Esophagus muscularis mucosa (tissue), 4 donors: Measurements from ENCODE around the gene NEK8. TPM values are rescaled to one million over a fixed set of nuclear protein-coding genes. Genes with fewer than 3 reads are reported as not detected.
"Not testable (repeated sequence)": the region's sequence is repeated elsewhere in the genome, so short reads cannot be mapped to it uniquely, and the experiment has no call there.

Experiments
- DNase-seq: peaks from one replicate; pipeline ENCODE4 v3.0.0-alpha.2; 2017; ENCODE audit errors: extremely low spot score
- H3K27ac ChIP-seq, 4 donors: fragments of 200-600 bp; sonication (generic); replicated peaks in 1 of 4; 1 replicate in 3 of 4; 2 replicates in 1 of 4; pipeline ENCODE4 v1.5.1; 2016 to 2019; ENCODE audit warnings: mild to moderate bottlenecking in 1 of 4
- H3K27me3 ChIP-seq, 4 donors: fragments of 200-600 bp; sonication (generic); one replicate each; pipeline versions ENCODE4 v1.5.1 to v1.6.0; 2016 to 2019
- H3K36me3 ChIP-seq, 4 donors: fragments of 200-600 bp; sonication (generic); one replicate each; pipeline ENCODE4 v1.5.1; 2016 to 2019
- H3K4me1 ChIP-seq, 4 donors: fragments of 200-600 bp; sonication (generic); one replicate each; pipeline ENCODE4 v1.5.1; 2016 to 2019
- H3K4me3 ChIP-seq, 4 donors: fragments of 200-600 bp; sonication (generic); 1 replicate in 2 of 4; 2 replicates in 2 of 4; pipeline ENCODE4 v1.5.1; 2016 to 2019; ENCODE audit warnings: mild to moderate bottlenecking in 4 of 4, moderate library complexity in 1 of 4
- H3K9me3 ChIP-seq, 4 donors: fragments of 200-600 bp; sonication (generic); 1 replicate in 3 of 4; 2 replicates in 1 of 4; pipeline ENCODE4 v1.5.1; 2016 to 2019
- EP300 ChIP-seq: sonication (generic); formaldehyde crosslinking; IDR thresholded peaks from one replicate; pipeline ENCODE4 v1.6.1; 2017; ENCODE audit warnings: antibody characterized with exemption
- POLR2A ChIP-seq: fragments of 450-650 bp; IDR thresholded peaks from one replicate; pipeline ENCODE4 v1.6.1; 2017; ENCODE audit warnings: antibody characterized with exemption, moderate library complexity, mild to moderate bottlenecking, low read depth
- POLR2AphosphoS5 ChIP-seq, 2 donors: sonication (generic); formaldehyde crosslinking; IDR thresholded peaks; one replicate each; pipeline ENCODE4 v1.6.1; 2017; ENCODE audit warnings: antibody characterized with exemption in 2 of 2
- WGBS: methylation state at CpG from one replicate; pipeline ENCODE4 v1.1.5; 2018; 5-methylcytosine and 5-hydroxymethylcytosine counted together
- intact Hi-C: fragments of 100-400 bp; cut with DNase I; formaldehyde crosslinking; loops from one replicate; pipeline ENCODE4 v1.15.1; 2023
- total RNA-seq, 4 donors: library from RNA; depleted of rRNA; stranded (reverse); fragments of >200 nt; gene quantifications; one replicate each; pipeline versions ENCODE4 v1.1.0 to v1.2.1, GENCODE V29; 2016
- TF ChIP-seq, protein P1 (sequence below), 3 experiments: fragments of 200-600 bp in 2 of 3; fragments of 450-650 bp in 1 of 3; sonication (generic) in 2 of 3; IDR thresholded peaks; one replicate each; pipeline ENCODE4 v1.5.1; 2017 to 2019; ENCODE audit warnings: antibody characterized with exemption in 3 of 3, mild to moderate bottlenecking in 2 of 3, moderate library complexity in 1 of 3

NEK8 gene
- total RNA-seq, 4 donors from 2014 or later, result 0.83 to 2.1 (median 1.6) TPM

DNA sequence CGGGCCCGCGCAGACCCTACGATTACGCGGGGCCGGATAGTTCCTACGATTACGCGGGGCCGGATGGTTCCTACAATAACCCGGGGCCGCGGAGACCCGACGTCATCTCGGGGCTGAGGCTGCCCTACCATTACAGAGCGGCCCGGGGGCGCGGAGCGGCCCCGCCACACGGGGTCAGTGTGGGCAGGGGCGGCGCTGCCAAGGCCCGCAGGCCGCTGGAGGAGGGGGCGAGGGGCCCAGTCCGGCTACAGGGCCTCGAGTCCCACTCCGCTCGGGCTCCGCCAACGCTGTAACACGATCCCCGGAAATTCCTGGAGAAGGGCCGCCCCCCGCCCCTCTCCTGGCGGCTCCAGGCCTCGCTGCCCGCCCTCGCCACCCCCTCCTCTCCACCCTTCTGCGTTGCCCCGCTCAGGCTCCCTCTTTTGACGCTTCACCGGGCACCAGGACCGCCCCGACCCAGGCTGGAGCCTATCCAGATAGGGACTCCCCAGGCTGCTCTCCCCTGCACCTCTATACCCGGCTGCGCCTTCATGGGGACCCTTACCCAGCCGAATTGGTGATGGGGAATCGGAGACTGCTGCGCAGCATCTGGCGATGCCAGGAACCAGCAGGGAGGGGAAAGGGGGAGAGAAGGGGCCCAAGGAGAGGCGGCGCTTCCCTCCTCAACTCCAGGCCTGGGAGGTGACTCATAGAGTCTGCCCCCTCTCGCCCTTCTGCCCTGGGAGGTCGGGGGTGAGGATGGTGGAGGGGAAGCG lies 10.8 kb upstream of the NEK8 start, which contains the start of gene RAB34:
RAB34 (minus strand) TSS at position 291 of the 755 bp plus-strand sequence. CDS start 602 bp downstream, outside the sequence.
- 27% methylated on average over 14 of the region's 60 CpGs for WGBS
- intact Hi-C loops, result no loop called here
- Histone ChIP-seq H3K4me1 (peaks cover 50 to 65% (median 62%) of the 10 kb centered on the region in 4 donors), H3K4me3 (peak within 1 kb of the TSS; percentile 68 to 83 (median 76)), H3K9me3 (no peaks in the 10 kb centered on the region), H3K27me3 (no peaks in the 10 kb centered on the region), H3K36me3 (peaks cover 20 to 50% (median 39%) of the 10 kb centered on the region in 4 donors), H3K27ac (peak within 1 kb of the TSS; percentile 88 to 97 (median 90))
- TF ChIP-seq POLR2A, result peak; percentile 5
- TF ChIP-seq EP300, result no peak
- TF ChIP-seq, protein P1, sequence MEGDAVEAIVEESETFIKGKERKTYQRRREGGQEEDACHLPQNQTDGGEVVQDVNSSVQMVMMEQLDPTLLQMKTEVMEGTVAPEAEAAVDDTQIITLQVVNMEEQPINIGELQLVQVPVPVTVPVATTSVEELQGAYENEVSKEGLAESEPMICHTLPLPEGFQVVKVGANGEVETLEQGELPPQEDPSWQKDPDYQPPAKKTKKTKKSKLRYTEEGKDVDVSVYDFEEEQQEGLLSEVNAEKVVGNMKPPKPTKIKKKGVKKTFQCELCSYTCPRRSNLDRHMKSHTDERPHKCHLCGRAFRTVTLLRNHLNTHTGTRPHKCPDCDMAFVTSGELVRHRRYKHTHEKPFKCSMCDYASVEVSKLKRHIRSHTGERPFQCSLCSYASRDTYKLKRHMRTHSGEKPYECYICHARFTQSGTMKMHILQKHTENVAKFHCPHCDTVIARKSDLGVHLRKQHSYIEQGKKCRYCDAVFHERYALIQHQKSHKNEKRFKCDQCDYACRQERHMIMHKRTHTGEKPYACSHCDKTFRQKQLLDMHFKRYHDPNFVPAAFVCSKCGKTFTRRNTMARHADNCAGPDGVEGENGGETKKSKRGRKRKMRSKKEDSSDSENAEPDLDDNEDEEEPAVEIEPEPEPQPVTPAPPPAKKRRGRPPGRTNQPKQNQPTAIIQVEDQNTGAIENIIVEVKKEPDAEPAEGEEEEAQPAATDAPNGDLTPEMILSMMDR (IDR thresholded peaks at IDR 0.05), result peak; percentile 32 to 34 (median 33)
- TF ChIP-seq POLR2AphosphoS5 (IDR thresholded peaks at IDR 0.05), result peak; percentile 44 to 82
- peak; percentile 95 for DNase-seq

DNA sequence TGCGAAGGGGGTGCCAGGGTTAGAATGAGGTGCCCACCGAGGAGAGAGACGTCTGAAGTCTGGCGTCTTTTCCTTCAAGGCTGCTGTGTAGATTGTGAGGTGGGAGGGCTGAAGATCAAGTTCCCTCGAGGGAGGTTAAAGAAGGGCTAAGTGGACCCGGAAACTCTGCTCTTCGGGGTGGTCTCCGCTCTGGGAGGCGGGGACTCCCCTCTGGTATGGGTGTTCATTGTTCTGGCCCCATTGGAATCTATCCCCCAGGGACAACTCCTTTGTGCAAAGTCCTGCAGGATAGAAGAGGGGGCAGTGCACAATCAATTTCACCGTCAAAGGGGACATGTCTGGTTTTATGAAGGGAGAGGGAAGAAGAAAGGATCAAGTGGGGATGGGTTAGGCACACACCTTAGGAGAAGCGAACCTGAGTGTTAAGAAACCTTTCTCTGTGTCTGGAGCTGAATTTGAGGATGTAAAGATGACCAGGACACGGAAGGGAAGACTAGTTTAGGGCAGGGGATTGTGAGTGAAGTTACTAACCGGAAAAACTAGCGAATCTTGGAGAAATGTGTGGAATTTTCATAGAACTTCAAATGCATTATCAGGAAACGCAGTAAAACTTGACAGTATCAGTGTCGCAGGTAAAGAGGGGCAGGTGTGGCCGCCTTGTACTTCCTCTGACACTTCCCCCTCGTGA lies 10.1 kb upstream of the NEK8 start:
- Histone ChIP-seq H3K27me3 (no peaks in the 10 kb centered on the region), H3K4me1 (peaks cover 50 to 72% (median 63%) of the 10 kb centered on the region in 4 donors), H3K27ac (peak overlapping the region; percentile 88 to 97 (median 90)), H3K36me3 (peaks cover 27 to 50% (median 45%) of the 10 kb centered on the region in 4 donors), H3K9me3 (no peaks in the 10 kb centered on the region), H3K4me3 (peak overlapping the region; percentile 68 to 95 (median 76))
- WGBS, result 37% methylated on average over 18 of the region's 18 CpGs
- intact Hi-C loops, result no loop called here
- no peak for DNase-seq
- TF ChIP-seq POLR2A, result no peak
- TF ChIP-seq, protein P1 (IDR thresholded peaks at IDR 0.05), result no peak
- TF ChIP-seq EP300, result no peak
- TF ChIP-seq POLR2AphosphoS5 (IDR thresholded peaks at IDR 0.05), result no peak

DNA sequence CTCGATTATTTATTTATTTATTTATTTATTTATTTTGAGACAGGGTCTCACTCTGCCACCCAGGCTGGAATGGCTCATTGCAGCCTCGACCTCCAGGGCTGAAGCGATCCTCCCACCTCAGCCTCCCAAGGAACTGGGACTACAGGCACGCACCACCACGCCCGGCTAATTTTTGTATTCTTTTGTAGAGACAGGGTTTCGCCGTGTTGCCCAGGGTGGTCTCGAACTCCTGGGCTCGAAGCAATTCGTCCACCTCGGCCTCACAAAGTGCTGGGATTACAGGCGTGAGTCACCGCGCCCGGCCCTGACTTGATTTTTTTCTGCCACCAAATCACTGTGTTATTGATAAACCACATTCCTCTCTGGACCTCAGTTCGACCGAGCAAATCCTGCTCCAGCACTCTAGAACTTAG lies 9.6 kb upstream of the NEK8 start:
- Histone ChIP-seq H3K36me3 (peaks cover 33 to 50% (median 46%) of the 10 kb centered on the region in 4 donors), H3K27me3 (no peaks in the 10 kb centered on the region), H3K4me3 (peak overlapping the region; percentile 67 to 95 (median 76)), H3K9me3 (no peaks in the 10 kb centered on the region), H3K27ac (peak overlapping the region; percentile 88 to 97 (median 90)), H3K4me1 (peaks cover 50 to 72% (median 63%) of the 10 kb centered on the region in 4 donors)
- TF ChIP-seq POLR2AphosphoS5 (IDR thresholded peaks at IDR 0.05) (no peak), POLR2A (no peak), EP300 (no peak)
- TF ChIP-seq, protein P1 (IDR thresholded peaks at IDR 0.05), result no peak
- intact Hi-C loops, result no loop called here
- 36% methylated on average over 18 of the region's 18 CpGs for WGBS
- no peak for DNase-seq

DNA sequence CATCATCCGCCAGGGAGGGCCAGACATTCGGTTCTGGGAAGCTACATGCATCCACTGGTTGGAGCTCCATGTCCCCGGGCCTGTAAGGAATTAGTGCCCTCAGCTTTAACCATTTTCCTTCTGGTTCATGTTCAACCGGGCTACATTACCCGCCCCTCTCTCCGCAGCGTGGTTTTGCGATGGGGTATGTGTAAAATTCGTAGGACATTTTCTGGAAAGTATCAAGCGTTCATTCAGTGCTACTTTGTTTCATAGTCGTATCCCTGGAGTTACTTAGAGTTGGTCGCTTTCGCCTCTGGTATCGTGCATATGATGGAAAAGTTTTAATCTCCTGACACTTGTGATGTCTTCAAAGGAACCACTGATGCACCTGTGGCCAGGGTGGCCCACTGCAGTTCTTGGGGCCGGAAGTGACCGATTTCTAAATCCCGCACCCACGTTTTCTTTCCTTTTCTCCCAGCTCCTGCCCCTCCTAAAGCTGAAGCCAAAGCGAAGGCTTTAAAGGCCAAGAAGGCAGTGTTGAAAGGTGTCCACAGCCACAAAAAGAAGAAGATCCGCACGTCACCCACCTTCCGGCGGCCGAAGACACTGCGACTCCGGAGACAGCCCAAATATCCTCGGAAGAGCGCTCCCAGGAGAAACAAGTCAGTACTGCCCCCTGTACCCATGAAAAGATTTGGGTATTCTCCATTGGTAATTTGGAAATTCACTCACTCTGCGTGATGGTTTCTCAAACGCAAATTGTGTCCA lies 8.2 kb upstream of the NEK8 start:
- no peak for TF ChIP-seq POLR2AphosphoS5 (IDR thresholded peaks at IDR 0.05)
- TF ChIP-seq, protein P1 (IDR thresholded peaks at IDR 0.05), result no peak
- no peak for TF ChIP-seq EP300
- TF ChIP-seq POLR2A, result no peak
- H3K4me1 ChIP-seq, result peaks cover 54 to 79% (median 67%) of the 10 kb centered on the region in 4 donors
- intact Hi-C loops, result loop anchor here (5.0 kb wide), 1 partner anchor 42 kb away; no protein-coding TSS in a partner anchor

DNA sequence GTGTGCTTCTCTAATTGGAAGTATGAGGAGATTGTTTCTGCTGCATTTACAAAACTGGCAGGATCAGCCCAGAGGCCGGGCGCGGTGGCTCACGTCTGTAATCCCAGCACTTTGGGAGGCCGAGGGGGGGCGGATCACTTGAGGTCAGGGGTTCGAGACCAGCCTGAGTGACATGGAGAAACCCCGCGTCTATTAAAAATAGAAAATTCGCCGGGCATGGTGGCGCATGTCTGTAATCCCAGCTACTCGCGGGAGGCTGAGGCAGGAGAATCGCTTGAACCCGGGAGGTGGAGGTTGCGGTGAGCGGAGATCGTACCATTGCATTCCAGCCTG lies 7.6 kb upstream of the NEK8 start:
- DNase-seq, H3K9me3 ChIP-seq, H3K27me3 ChIP-seq: not testable (repeated sequence)
- peak overlapping the region; percentile 67 to 95 (median 76) for H3K4me3 ChIP-seq
- peaks cover 54 to 79% (median 67%) of the 10 kb centered on the region in 4 donors for H3K4me1 ChIP-seq
- 37% methylated on average over 19 of the region's 19 CpGs for WGBS
- peaks cover 33 to 44% (median 40%) of the 10 kb centered on the region in 4 donors for H3K36me3 ChIP-seq
- intact Hi-C loops, result loop anchor here (5.0 kb wide), 1 partner anchor 41 kb away; no protein-coding TSS in a partner anchor
- H3K27ac ChIP-seq, result peak overlapping the region in 3 of 4 donors; percentile 88 to 91 (median 89)

More for the DNA sequence above, 8.2 kb upstream of the NEK8 start:
- Histone ChIP-seq H3K4me3 (peak overlapping the region; percentile 67 to 95 (median 76)), H3K9me3 (no peaks in the 10 kb centered on the region), H3K36me3 (peaks cover 33 to 47% (median 42%) of the 10 kb centered on the region in 4 donors), H3K27ac (peak overlapping the region; percentile 88 to 97 (median 90)), H3K27me3 (no peaks in the 10 kb centered on the region)
- WGBS, result 6% methylated on average over 26 of the region's 30 CpGs
- no peak for DNase-seq
